Right cardiac atrium (tissue), 5 donors: ENCODE results near the gene ALKBH6. TPM values are rescaled to one million over a fixed set of nuclear protein-coding genes. Genes with fewer than 3 reads are reported as not detected.
"Not testable (repeated sequence)": the region's sequence is repeated elsewhere in the genome, so short reads cannot be mapped to it uniquely, and the experiment has no call there.

Source experiments
- ATAC-seq, 2 donors: fragments of 200-7000 bp; cut with Tn5 transposase; one replicate each; pipeline versions ENCODE4 v1.8.0 to v1.9.1; 2020; ENCODE audit warnings: moderate library complexity in 2 of 2, mild to moderate bottlenecking in 1 of 2
- DNase-seq, 3 donors: peaks; one replicate each; pipeline ENCODE4 v3.0.0-alpha.2; 2020
- H3K27ac ChIP-seq: one replicate; pipeline ENCODE4 v1.5.1; 2013; ENCODE audit warnings: mild to moderate bottlenecking, low read length, control low read depth, moderate library complexity
- H3K27me3 ChIP-seq: one replicate; pipeline ENCODE4 v1.6.1; 2013; ENCODE audit not compliant: control insufficient read depth, insufficient read depth
- H3K4me1 ChIP-seq: one replicate; pipeline ENCODE4 v1.6.1; 2013; ENCODE audit warnings: low read length; ENCODE audit not compliant: control insufficient read depth, insufficient read depth
- H3K4me3 ChIP-seq: one replicate; pipeline ENCODE4 v1.5.1; 2013; ENCODE audit warnings: low read length, control low read depth
- H3K9me3 ChIP-seq: one replicate; pipeline ENCODE4 v1.6.1; 2013; ENCODE audit warnings: low read length; ENCODE audit not compliant: control insufficient read depth
- WGBS: extraction: QIAGEN DNeasy Blood & Tissue Kit; methylation state at CpG from one replicate; pipeline ENCODE4 v1.1.7; 2013; 5-methylcytosine and 5-hydroxymethylcytosine counted together
- intact Hi-C, 4 donors: fragments of 100-400 bp; cut with DNase I; formaldehyde crosslinking; loops; one replicate each; pipeline versions ENCODE4 v1.11.0 to v1.14.0; 2022 to 2023
- polyA plus RNA-seq: library from polyadenylated mRNA; stranded (reverse); fragments of 200-250 nt; gene quantifications from one replicate; pipeline ENCODE4 v1.2.3, GENCODE V29; 2013
- total RNA-seq, 4 donors: library from RNA; stranded (reverse); fragmentation: NEBNext Ultra II Directional; extraction: Animal tissue kit (Norgen Biotek cat#: 25700); gene quantifications; one replicate each; pipeline ENCODE4 v1.2.1, GENCODE V29; 2021
- donor health status: healthy with polysubstance abuse.
- donor health status: DM: no; HTN: yes; CAD: no.
- donor health status: DM: no; HTN: no; CAD: no.
- donor health status: DM: no; HTN: yes; CAD: no; lungs with severe emphysema.
- donor health status: DM: yes; HTN: yes; CAD: no.

Gene ALKBH6
- total and polyA plus RNA-seq, 5 donors, result 8.8 to 18.0 (median 13.2) TPM

- H3K9me3 ChIP-seq, result no peaks in the 10 kb centered on the region
- no peak overlapping the region for H3K4me3 ChIP-seq
- H3K4me1 ChIP-seq, result no peaks in the 10 kb centered on the region
- no peak overlapping the region for H3K27ac ChIP-seq
- WGBS, result 57% methylated on average over 3 of the region's 3 CpGs
- DNase-seq (no peak), ATAC-seq (no peak)
- intact Hi-C loops, result no loop called here
- no peaks in the 10 kb centered on the region for H3K27me3 ChIP-seq
Observed at GRCh38 chr19:36051236-36051635, 37.2 kb upstream of the ALKBH6 start.

- WGBS, result 91% methylated on average over 4 of the region's 4 CpGs
- Histone ChIP-seq H3K27ac (no peak overlapping the region), H3K4me1 (no peaks in the 10 kb centered on the region), H3K27me3 (no peaks in the 10 kb centered on the region), H3K9me3 (no peaks in the 10 kb centered on the region), H3K4me3 (no peak overlapping the region)
- no peak for DNase-seq
- ATAC-seq, result no peak
- intact Hi-C loops, result no loop called here
Observed at GRCh38 chr19:36049080-36049698, 35.2 kb upstream of the ALKBH6 start.

- no peaks in the 10 kb centered on the region for H3K4me1 ChIP-seq
- H3K9me3 ChIP-seq, result no peaks in the 10 kb centered on the region
- H3K27me3 ChIP-seq, result no peaks in the 10 kb centered on the region
- H3K4me3 ChIP-seq, result no peak overlapping the region
- no peak overlapping the region for H3K27ac ChIP-seq
- DNase-seq (no peak), ATAC-seq (no peak)
- intact Hi-C loops, result no loop called here
Observed at GRCh38 chr19:36047835-36048234, 33.8 kb upstream of the ALKBH6 start.

GRCh38 chr19:36046443-36047050 lies 32.5 kb upstream of the ALKBH6 start:
- intact Hi-C loops, result no loop called here
- Histone ChIP-seq H3K4me3 (no peak overlapping the region), H3K9me3 (no peaks in the 10 kb centered on the region), H3K27ac (no peak overlapping the region), H3K27me3 (no peaks in the 10 kb centered on the region), H3K4me1 (no peaks in the 10 kb centered on the region)
- ATAC-seq (no peak), DNase-seq (peak in 1 of 3 donors; percentile 9)
- WGBS, result 92% methylated on average over 5 of the region's 5 CpGs

- Histone ChIP-seq H3K4me1 (no peaks in the 10 kb centered on the region), H3K27ac (no peak overlapping the region), H3K4me3 (no peak overlapping the region), H3K27me3 (no peaks in the 10 kb centered on the region), H3K9me3 (no peaks in the 10 kb centered on the region)
- ATAC-seq (no peak), DNase-seq (no peak)
- intact Hi-C loops, result no loop called here
- whole genome bisulfite sequencing, result 96% methylated on average over 2 of the region's 2 CpGs
Observed at GRCh38 chr19:36043952-36044351, 29.9 kb upstream of the ALKBH6 start.

GRCh38 chr19:36041831-36042230 lies 27.8 kb upstream of the ALKBH6 start:
- WGBS, result 13% methylated on average over 3 of the region's 3 CpGs
- intact Hi-C loops, result no loop called here
- Histone ChIP-seq H3K9me3 (no peaks in the 10 kb centered on the region), H3K27me3 (no peaks in the 10 kb centered on the region), H3K4me1 (no peaks in the 10 kb centered on the region), H3K27ac (no peak overlapping the region), H3K4me3 (no peak overlapping the region)
- DNase-seq (no peak), ATAC-seq (peak; percentile 43 to 60)

- H3K27ac ChIP-seq, ATAC-seq, intact Hi-C loops, H3K4me3 ChIP-seq, DNase-seq, H3K4me1 ChIP-seq, H3K27me3 ChIP-seq, H3K9me3 ChIP-seq: not testable (repeated sequence)
- 93% methylated on average over 6 of the region's 6 CpGs for WGBS
Observed at GRCh38 chr19:36041092-36041491, 27.1 kb upstream of the ALKBH6 start.

GRCh38 chr19:36040495-36040894 lies 26.5 kb upstream of the ALKBH6 start:
- Histone ChIP-seq H3K4me1 (no peaks in the 10 kb centered on the region), H3K27ac (no peak overlapping the region), H3K9me3 (no peaks in the 10 kb centered on the region), H3K4me3 (no peak overlapping the region), H3K27me3 (no peaks in the 10 kb centered on the region)
- DNase-seq, result no peak
- intact Hi-C loops, result no loop called here
- ATAC-seq, result no peak
- 89% methylated on average over 6 of the region's 6 CpGs for WGBS

- no peak within 1 kb of the TSS for H3K27ac ChIP-seq
- H3K9me3 ChIP-seq, result no peaks in the 10 kb centered on the region
- peak; percentile 82 to 87 for ATAC-seq
- peak within 1 kb of the TSS; percentile 75 for H3K4me3 ChIP-seq
- H3K4me1 ChIP-seq, result peaks cover 2% of the 10 kb centered on the region
- no peaks in the 10 kb centered on the region for H3K27me3 ChIP-seq
- peak; percentile 82 to 92 (median 89) for DNase-seq
- intact Hi-C loops, result no loop called here
- 4% methylated on average over 51 of the region's 51 CpGs for WGBS
Observed at GRCh38 chr19:36032251-36033104, 18.5 kb upstream of the ALKBH6 start, which contains the start of gene CLIP3. Gene CLIP3, minus strand, starts transcription at chr19:36032873. Its CDS starts 516 bp downstream, at chr19:36032357.

- Histone ChIP-seq H3K27me3 (no peaks in the 10 kb centered on the region), H3K9me3 (no peaks in the 10 kb centered on the region), H3K4me3 (no peak overlapping the region), H3K27ac (no peak overlapping the region), H3K4me1 (peaks cover 2% of the 10 kb centered on the region)
- no peak for DNase-seq
- 89% methylated on average over 6 of the region's 6 CpGs for WGBS
- intact Hi-C loops, result no loop called here
- ATAC-seq, result no peak
Observed at GRCh38 chr19:36031308-36031707, 17.3 kb upstream of the ALKBH6 start.
